ENCODE measurements around the gene RNF149.

DNA sequence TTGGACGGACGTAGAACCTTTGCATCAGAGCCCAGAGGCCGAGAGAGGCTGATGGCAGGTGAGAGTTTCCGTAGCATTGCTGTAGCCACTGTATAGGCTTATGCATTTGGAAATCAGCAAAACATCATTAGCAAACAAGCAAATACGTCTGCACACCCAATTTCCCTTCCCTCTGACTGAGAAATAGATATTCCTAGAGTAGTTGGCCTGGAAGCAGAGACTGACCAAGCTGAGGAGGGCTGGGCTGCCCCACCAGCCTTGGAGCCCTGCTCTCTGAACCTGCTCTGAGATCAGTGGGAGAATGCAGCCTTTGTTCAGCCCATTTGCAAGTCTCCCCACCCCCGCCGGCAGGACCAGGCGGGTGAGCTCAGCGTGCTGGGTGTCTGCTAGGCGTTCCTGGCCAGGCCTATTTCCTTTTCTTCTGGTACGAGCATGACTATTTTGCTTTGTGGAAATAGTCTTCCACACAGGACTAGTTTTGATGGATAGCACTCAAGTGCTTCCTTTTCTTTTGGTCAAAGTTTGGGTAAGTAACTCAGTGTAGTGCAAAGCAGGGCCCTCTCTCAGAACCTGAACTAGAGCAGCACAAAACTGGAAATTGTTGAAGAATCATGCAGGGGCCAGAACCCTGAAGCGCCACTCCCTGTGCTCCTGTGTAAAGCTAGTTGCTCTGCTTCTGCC is 21.9 kb upstream of the RNF149 start:
- no peak for TF ChIP-seq EP300 (IDR thresholded peaks at IDR 0.05)
- TF ChIP-seq, protein P1, sequence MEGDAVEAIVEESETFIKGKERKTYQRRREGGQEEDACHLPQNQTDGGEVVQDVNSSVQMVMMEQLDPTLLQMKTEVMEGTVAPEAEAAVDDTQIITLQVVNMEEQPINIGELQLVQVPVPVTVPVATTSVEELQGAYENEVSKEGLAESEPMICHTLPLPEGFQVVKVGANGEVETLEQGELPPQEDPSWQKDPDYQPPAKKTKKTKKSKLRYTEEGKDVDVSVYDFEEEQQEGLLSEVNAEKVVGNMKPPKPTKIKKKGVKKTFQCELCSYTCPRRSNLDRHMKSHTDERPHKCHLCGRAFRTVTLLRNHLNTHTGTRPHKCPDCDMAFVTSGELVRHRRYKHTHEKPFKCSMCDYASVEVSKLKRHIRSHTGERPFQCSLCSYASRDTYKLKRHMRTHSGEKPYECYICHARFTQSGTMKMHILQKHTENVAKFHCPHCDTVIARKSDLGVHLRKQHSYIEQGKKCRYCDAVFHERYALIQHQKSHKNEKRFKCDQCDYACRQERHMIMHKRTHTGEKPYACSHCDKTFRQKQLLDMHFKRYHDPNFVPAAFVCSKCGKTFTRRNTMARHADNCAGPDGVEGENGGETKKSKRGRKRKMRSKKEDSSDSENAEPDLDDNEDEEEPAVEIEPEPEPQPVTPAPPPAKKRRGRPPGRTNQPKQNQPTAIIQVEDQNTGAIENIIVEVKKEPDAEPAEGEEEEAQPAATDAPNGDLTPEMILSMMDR (IDR thresholded peaks at IDR 0.05) = no peak
